Measurements from ENCODE around the gene VPS9D1.

VPS9D1 gene

GRCh38 chr16:89732142-89732917, 11.6 kb upstream of the VPS9D1 start:
- DNase-seq (ENCODE audit: low read depth) = no peak

DNA sequence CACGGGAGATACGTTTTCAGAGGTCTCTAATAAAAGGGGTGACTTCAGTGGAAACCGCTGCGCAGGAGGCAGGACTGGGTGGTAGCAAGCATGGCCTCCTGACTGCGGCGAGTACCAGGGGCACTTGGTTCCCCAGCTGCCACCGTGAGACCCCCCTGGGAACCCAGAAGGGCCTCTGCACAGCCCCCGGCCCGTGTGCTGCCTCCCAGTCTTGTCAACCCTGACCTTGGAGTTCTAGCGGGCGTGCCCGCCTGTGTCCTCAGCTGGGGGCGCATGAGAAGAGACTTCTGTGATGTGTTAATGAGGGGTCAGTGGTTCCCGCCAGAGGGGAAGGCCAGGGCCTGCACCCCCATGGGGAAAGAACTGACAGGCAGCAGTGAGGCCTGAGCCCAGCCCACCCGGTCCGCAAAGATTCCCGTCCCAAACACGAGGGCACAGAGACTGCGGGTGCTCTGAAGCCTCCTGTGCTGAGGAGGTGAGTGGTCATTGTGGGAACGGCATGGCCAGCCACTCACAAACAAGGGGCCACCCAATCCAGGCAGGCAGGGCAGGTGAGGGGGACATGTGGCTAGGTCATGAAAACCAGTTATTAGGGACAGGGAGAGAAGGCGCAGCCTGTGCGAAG, 10.0 kb upstream of the VPS9D1 start:
- DNase-seq (ENCODE audit: low read depth) = no peak

GRCh38 chr16:89729863-89730593, 9.3 kb upstream of the VPS9D1 start:
- no peak for DNase-seq (ENCODE audit: low read depth)

- no peak for DNase-seq (ENCODE audit: low read depth)
These were observed 8.6 kb upstream of the VPS9D1 start for GRCh38 chr16:89729293-89729692.

- no peak for DNase-seq (ENCODE audit: low read depth)
These were observed 6.9 kb upstream of the VPS9D1 start for GRCh38 chr16:89727406-89728120.

DNA sequence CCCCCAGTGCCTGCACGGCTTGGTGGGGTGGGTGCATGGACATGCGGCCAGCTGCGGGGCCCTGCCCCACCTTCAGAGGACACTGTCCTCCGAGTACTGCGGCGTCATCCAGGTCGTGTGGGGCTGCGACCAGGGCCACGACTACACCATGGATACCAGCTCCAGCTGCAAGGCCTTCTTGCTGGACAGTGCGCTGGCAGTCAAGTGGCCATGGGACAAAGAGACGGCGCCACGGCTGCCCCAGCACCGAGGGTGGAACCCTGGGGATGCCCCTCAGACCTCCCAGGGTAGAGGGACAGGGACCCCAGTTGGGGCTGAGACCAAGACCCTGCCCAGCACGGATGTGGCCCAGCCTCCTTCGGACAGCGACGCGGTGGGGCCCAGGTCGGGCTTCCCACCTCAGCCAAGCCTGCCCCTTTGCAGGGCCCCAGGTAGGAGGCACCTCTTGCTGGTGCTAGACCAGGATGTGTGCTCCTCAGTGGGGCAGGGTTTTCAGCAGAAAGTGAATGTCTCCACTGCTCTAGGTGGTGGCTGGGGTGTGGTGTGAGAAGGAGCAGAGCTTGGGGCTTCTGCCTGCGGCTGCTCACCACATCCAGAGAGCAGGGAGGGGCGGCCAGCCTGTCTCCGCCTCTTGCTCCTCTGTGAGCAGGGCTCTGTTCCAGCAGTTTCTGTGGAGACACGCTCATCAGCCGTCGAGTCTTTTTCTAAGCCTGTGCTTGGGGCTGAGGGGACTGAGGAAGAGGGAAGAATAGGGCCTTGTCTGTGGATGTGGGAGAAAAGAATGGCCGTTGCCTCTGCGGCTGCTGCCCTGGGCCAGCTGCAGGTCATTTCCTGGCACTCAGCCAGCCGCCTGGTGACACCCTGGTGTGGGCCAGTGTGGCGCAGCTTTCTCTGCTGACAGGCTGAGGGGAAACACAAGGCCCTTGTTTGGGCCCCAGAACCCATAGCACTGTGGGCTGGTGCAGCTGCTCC, 2.9 kb upstream of the VPS9D1 start:
- DNase-seq (ENCODE audit: low read depth) = peak; percentile 62

DNA sequence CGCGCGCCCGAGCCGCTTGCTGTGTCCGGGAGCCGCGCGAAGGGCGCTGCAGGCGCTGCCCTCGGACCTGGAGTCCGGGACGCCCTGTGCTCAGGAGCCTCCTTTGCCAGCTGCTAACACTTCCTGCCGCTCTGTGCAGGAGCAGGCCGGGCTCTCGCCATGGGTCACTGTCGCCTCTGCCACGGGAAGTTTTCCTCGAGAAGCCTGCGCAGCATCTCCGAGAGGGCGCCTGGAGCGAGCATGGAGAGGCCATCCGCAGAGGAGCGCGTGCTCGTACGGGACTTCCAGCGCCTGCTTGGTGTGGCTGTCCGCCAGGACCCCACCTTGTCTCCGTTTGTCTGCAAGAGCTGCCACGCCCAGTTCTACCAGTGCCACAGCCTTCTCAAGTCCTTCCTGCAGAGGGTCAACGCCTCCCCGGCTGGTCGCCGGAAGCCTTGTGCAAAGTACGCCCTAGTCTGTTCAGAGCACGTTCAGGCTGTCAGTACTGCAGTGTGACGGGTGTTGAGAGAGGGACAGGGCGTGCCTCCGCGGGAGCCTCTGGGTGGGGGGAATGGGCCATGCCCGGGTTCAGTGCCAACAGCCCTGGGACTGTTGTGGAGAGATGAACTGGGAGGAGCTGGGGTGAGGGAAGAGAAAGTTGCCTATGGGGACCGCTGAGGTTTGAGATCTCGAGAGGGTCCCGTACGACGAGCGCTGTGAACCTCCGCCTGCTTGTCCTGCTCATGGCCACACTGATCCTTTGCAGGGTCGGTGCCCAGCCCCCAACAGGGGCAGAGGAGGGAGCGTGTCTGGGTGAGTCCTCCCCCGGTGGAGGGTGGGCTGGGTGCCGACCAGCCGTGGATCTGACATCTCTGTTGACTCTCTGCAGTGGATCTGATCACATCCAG, 1.9 kb upstream of the VPS9D1 start:
- DNase-seq (ENCODE audit: low read depth) = peak; percentile 34

DNA sequence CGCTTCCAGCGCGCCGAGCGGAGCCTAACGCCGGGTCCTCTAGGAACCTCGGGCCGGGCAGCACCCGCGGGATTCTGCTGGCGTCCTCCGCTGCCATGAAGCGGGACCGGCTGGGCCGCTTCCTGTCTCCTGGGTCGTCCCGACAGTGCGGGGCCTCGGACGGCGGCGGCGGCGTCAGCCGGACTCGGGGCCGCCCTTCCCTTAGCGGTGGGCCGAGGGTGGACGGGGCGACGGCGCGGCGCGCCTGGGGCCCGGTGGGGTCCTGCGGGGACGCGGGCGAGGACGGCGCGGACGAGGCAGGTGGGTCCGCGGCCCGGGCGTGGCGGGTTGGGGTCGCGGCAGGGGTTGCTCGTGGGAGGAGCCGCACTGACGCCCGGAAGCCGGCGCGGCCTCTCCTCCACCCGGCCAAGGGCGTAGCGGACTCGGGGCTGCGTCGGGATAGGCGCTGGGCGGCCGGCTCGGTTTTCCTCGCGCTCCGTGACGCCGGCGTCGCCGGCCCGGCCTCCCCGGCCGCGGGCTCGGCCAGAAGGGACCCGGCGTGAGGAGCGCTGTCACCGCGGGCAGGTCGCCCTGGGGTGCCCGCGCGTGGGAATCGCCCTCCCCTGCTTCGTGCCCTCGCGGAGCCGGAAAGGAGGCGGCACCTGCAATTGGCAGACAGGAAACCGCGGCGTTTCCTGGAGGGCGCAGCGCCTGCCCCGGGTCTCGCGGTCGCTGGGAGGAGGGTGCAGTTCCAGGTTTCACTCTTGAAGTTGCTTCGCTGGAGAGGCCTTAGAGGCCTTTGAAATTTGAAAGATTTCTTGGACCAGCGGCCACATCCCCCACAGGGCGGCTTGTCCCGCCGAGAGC, 1.1 kb upstream of the VPS9D1 start:
- DNase-seq (ENCODE audit: low read depth) = peak; percentile 75

GRCh38 chr16:89720551-89720812, 216 bp downstream of the VPS9D1 start:
- no peak for DNase-seq (ENCODE audit: low read depth)

DNA sequence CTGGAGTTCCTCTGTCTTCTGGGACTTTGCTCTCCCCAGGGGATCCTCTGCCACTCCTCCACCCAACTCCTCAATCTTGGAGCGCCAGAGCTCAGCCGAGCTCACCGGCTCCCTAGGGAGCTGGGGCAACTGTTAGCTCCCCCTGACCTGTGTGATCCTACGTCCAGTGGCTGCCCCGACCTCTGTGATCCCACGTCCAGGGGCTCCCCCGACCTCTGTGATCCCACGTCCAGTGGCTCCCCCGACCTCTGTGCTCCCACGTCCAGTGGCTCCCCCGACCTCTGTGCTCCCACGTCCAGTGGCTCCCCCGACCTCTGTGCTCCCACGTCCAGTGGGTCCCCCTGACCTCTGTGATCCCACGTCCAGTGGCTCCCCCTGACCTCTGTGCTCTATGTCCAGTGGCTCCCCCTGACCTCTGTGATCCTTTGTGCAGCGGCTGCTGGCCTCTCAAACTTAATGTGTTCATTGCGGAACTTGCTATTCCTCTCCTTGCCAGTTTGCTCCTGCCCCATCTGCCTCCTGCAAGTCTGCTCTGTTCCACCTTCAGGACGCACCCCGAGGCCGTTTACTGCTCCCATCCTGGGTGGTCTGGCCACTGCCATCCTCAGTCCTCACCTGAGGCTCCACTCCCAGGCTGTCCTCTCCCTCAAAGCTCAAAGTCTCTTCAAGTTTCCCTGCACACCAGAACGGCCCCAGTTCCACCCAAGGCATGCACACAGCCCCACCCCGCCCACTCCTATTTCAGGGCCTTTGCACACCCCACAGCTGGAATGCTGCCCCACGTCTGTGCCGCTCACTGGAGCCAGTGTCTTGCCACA, 2.8 kb downstream of the VPS9D1 start:
- DNase-seq (ENCODE audit: low read depth) = no peak

DNA sequence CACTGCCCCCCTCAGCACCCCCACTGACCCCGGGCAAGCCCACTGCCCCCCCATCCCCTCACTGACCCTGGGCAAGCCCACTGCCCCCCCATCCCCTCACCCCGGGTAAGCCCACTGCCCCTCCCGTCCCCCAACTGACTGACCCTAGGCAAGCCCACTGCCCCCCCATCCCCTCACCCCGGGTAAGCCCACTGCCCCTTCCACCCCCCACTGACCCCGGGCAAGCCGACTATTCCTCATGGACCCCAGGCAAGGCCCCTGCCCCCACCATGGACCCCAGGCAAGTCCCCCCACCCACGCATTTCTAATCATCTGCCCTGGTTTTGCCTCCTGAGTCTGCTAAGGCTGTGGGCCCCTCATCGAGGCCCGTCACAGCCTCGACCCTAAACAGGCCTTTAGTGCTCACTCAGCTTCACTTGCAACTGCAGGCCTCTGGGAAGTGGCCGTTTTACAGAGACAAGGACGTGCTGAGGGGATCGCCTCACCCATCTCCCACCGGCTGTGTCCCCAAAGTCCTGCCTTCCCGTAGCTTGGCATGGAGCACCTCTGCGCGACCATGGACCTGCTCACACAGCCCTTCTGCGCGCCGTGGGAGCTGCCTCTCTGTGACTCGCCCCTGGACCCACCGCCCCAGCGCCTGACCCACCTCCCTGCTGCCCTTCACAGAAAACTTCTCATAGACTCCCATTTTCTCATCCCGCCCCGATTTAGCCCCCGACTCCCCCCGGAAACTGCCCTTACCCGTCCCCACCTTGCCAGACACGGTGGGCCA, 3.6 kb downstream of the VPS9D1 start:
- DNase-seq (ENCODE audit: low read depth) = no peak

GRCh38 chr16:89716493-89716892, 4.2 kb downstream of the VPS9D1 start:
- no peak for DNase-seq (ENCODE audit: low read depth)

DNA sequence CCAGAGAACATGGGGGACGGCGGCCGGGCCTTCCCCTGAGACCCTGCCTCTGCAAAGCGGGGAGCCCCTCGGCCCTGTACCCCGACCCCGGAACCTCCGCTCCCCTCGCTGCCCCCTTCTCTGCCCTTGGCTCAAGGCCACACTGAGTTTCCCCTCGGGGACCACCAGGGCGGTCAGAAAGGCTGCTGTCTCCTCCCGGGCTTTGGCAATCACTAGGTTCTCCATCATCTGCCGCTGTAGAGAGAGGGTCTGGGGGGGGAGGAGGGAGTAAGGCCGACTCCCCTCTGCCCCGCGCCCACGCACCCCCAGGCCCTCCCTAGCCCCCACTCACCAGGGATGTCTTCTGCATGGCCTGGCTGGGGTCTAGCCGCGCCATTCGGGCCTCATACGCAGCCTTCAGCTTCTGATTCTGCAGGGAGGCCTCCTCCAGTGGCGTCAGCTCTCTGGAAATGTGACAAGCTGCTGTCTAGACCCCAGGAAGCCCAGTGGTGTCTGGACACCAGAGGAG, 8.4 kb downstream of the VPS9D1 start:
- DNase-seq (ENCODE audit: low read depth) = no peak

- peak; percentile 41 for DNase-seq (ENCODE audit: low read depth)
These were observed 9.0 kb downstream of the VPS9D1 start for GRCh38 chr16:89711601-89712273.

DNA sequence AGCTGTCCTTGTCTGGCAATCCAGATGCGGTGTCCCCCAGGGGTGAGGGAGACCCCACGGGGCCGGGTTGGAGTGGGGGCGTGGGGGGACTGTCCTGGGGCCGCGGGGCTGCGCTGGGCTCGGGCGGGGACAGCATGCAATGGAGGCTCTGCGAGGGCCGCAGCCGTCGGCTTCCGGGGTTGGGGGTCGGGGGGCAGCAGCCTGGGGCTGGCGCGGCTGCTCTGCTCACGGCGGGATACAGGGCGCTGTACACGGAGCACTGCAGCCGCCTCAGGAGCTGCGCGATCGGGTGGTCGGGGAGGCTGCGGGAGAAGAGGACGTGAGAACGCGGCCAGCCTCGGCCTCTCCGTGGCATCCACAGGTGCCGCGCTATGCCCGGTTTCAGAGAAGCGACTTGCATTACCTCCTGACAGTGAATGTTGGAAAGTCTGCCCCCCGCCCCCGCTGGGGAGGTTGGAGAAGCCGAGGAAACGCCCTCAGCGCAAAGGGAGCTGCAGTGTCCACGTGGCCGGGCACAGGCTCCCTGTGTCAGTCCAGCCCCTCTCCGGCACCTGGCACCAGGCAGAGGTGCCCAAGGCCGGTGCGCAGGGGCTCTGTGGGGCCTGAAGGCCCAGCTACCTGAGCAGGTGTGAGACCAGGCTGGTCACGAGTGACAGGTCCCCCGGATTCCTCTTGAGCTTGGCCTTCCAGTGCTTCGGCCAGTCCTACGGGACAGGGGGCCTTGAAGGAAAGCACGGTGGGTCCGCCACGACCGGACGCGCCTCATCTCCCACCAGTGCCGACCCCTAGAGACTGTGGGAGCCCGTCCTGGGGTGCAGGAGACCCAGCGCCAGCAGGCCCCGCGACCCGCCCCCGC, 9.8 kb downstream of the VPS9D1 start:
- no peak for DNase-seq (ENCODE audit: low read depth)
